K562 (cell line): Measurements from ENCODE around the gene TOR1AIP2. TPM values are rescaled to one million over a fixed set of nuclear protein-coding genes. Genes with fewer than 3 reads are reported as not detected.

Source experiments
- ATAC-seq: fragments of 200-7000 bp; cut with Tn5 transposase; 3 replicates; pipeline ENCODE4 v1.9.1; 2020; ENCODE audit warnings: moderate library complexity
- BruUV-seq: library from RNA; stranded (reverse); fragments of 400-500 nt; replicated peaks from 2 replicates; lab custom pipeline; 2021; lab: Mats Ljungman, UMichigan
- CTCF ChIA-PET: fragments of 300-600 bp; formaldehyde crosslinking; extraction: SDS; loops from one replicate; lab custom pipeline; 2021; ENCODE audit warnings: low intra/inter-chr PET ratio; lab: Yijun Ruan, JAX
- POLR2A ChIA-PET: fragments of 300-600, 350-650 bp; sonication (Branson Sonifier 250); formaldehyde crosslinking; extraction: SDS; loops from one replicate; lab custom pipeline; 2021; ENCODE audit warnings: antibody characterized with exemption, inconsistent platforms; lab: Yijun Ruan, JAX
- DNase-seq, 4 experiments: peaks; one replicate each; pipeline versions ENCODE4 v3.0.0 to v3.0.0-alpha.2; 2011 to 2018; ENCODE audit warnings: low spot score in 3 of 4, mixed read lengths in 3 of 4; ENCODE audit errors: extremely low read depth in 1 of 4
- FAIRE-seq: peaks from 2 replicates; lab custom pipeline; 2011; peaks lifted over from hg19 to GRCh38; lab: Jason Lieb, UNC
- H2AFZ ChIP-seq: 2 replicates; pipeline ENCODE4 v1.6.0; 2011; ENCODE audit warnings: low read depth, low read length, control low read depth, inconsistent platforms
- H3K27ac ChIP-seq: fragments of 200-600 bp; 3 replicates; pipeline ENCODE4 v1.8.0; 2011; ENCODE audit warnings: low read depth, mild to moderate bottlenecking, control low read depth, inconsistent platforms, low read length, moderate library complexity, mixed read lengths; ENCODE audit errors: extremely low read depth
- H3K27me3 ChIP-seq, 2 experiments: fragments of 300-600 bp in 1 of 2; 2 replicates in 1 of 2; 3 replicates in 1 of 2; pipeline versions ENCODE4 v1.6.0 to v1.8.0; 2011; ENCODE audit warnings: inconsistent platforms in 2 of 2, low read length in 2 of 2, mild to moderate bottlenecking in 1 of 2, mixed read lengths in 1 of 2, moderate library complexity in 1 of 2; ENCODE audit not compliant: control insufficient read depth in 2 of 2, insufficient read depth in 2 of 2
- H3K36me3 ChIP-seq: fragments of 300-600 bp; 3 replicates; pipeline ENCODE4 v1.8.0; 2011; ENCODE audit warnings: mild to moderate bottlenecking, low read length, inconsistent platforms; ENCODE audit not compliant: control insufficient read depth, insufficient read depth
- H3K4me1 ChIP-seq, 2 experiments: fragments of 200-600 bp in 1 of 2; replicated peaks in 1 of 2; 2 replicates in 1 of 2; 3 replicates in 1 of 2; pipeline versions ENCODE4 v1.5.1 to v1.8.0; 2011; ENCODE audit warnings: inconsistent platforms in 2 of 2, low read length in 2 of 2, mild to moderate bottlenecking in 1 of 2, mixed read lengths in 1 of 2, moderate library complexity in 1 of 2; ENCODE audit not compliant: control insufficient read depth in 2 of 2, insufficient read depth in 2 of 2
- H3K4me2 ChIP-seq: 2 replicates; pipeline ENCODE4 v1.6.1; 2011; ENCODE audit warnings: low read length, control low read depth, inconsistent platforms, mixed read lengths; ENCODE audit not compliant: insufficient read depth
- H3K4me3 ChIP-seq: fragments of 200-600 bp; sonication (generic), shearing (Covaris generic); 2 replicates; pipeline ENCODE4 v1.5.1; 2016; ENCODE audit warnings: control low read depth, inconsistent platforms
- H3K79me2 ChIP-seq: fragments of 200-600 bp; 3 replicates; pipeline ENCODE4 v1.8.0; 2011; ENCODE audit warnings: low read length, inconsistent platforms; ENCODE audit not compliant: control insufficient read depth, insufficient read depth
- H3K9ac ChIP-seq, 2 experiments: 2 replicates each; pipeline versions ENCODE4 v1.6.0 to v1.6.1; 2011; ENCODE audit warnings: low read depth in 2 of 2, low read length in 2 of 2, control low read depth in 1 of 2, inconsistent platforms in 1 of 2, mild to moderate bottlenecking in 1 of 2, mixed read lengths in 1 of 2; ENCODE audit not compliant: insufficient read depth in 1 of 2
- H3K9me1 ChIP-seq: one replicate; pipeline ENCODE4 v1.6.0; 2011; ENCODE audit warnings: inconsistent platforms, mild to moderate bottlenecking, low read length, moderate library complexity; ENCODE audit not compliant: control insufficient read depth, insufficient read depth
- H3K9me3 ChIP-seq: replicated peaks from 2 replicates; pipeline ENCODE4 v1.5.1; 2011; ENCODE audit warnings: low read depth, low read length, inconsistent platforms; ENCODE audit not compliant: control insufficient read depth, insufficient read depth
- H4K20me1 ChIP-seq: replicated peaks from 2 replicates; pipeline ENCODE4 v1.6.1; 2011; ENCODE audit warnings: low read length, inconsistent platforms, mixed read lengths; ENCODE audit not compliant: control insufficient read depth, insufficient read depth
- ELF1 ChIP-seq: fragments of 200-800 bp; sonication (Bioruptor generic); IDR thresholded peaks from 2 replicates; pipeline ENCODE4 v1.6.1; 2016; ENCODE audit warnings: missing genetic modification characterization, missing compliant biosample characterization
- NEUROD1 ChIP-seq: fragments of 150-350 bp; IDR thresholded peaks from 2 replicates; pipeline ENCODE4 v1.6.1; 2014; ENCODE audit warnings: borderline replicate concordance, low read length, low read depth; ENCODE audit not compliant: partially characterized antibody
- ZC3H4 ChIP-seq: sonication (generic); formaldehyde crosslinking; IDR thresholded peaks from 2 replicates; pipeline ENCODE4 v1.9.0; 2021; ENCODE audit warnings: missing genetic modification reagents, borderline replicate concordance
- ZNF12 ChIP-seq: sonication (generic); formaldehyde crosslinking; IDR thresholded peaks from 2 replicates; pipeline ENCODE4 v1.4.0; 2020; ENCODE audit warnings: mild to moderate bottlenecking, missing genetic modification reagents
- WGBS: fragments of 100-300 bp; shearing (Covaris generic); methylation state at CpG from one replicate; pipeline ENCODE4 v1.1.6; 2016; ENCODE audit warnings: low coverage, mixed read lengths; ENCODE audit not compliant: insufficient coverage; ENCODE audit errors: missing lambda C conversion rate; 5-methylcytosine and 5-hydroxymethylcytosine counted together
- in situ Hi-C: fragments of 300-500 bp; cut with MboI; formaldehyde crosslinking; loops from 4 replicates; pipeline ENCODE4 v1.15.0; 2018; ENCODE audit warnings: inconsistent platforms, mixed read lengths
- intact Hi-C: fragments of 100-400 bp; cut with micrococcal nuclease; formaldehyde crosslinking; loops from 2 replicates; pipeline ENCODE4 v1.14.2; 2022
- polyA plus RNA-seq, 8 experiments: library from polyadenylated mRNA; depleted of rRNA in 4 of 8; stranded (reverse) in 5 of 8; unstranded in 3 of 8; fragments of >200 nt; fragmentation: Nextera tagmentation in 2 of 8; fragmentation: Illumina TruSeq in 1 of 8; extraction: Ambion mirVana in 2 of 8; extraction: Trizol in 1 of 8; gene quantifications; 2 replicates each; pipeline versions ENCODE4 v1.2.1 to v1.2.3, GENCODE V29; 2011 to 2014; ENCODE audit warnings: inconsistent platforms in 1 of 8, missing spikeins in 1 of 8
- total RNA-seq, 7 experiments: library from RNA; depleted of rRNA in 6 of 7; stranded (reverse); fragments of >200 nt in 6 of 7; fragmentation: Illumina TruSeq in 2 of 7; extraction: Trizol in 2 of 7; gene quantifications; 2 replicates each; pipeline versions ENCODE4 v1.2.1 to v1.2.3, GENCODE V29; 2011 to 2021; ENCODE audit warnings: low replicate concordance in 1 of 7
- TF ChIP-seq, protein P1 (sequence below), 2 experiments: IDR thresholded peaks; 2 replicates each; pipeline ENCODE4 v1.6.1; 2011; ENCODE audit warnings: borderline replicate concordance in 1 of 2, control low read depth in 1 of 2, low read depth in 1 of 2, low read length in 1 of 2, mild to moderate bottlenecking in 1 of 2, mixed read lengths in 1 of 2, moderate library complexity in 1 of 2; ENCODE audit not compliant: insufficient read depth in 1 of 2, insufficient read length in 1 of 2, poor library complexity in 1 of 2, severe bottlenecking in 1 of 2; ENCODE audit errors: extremely low read depth in 1 of 2
- TF ChIP-seq, protein P2 (sequence below), 2 experiments: fragments of 450-650 bp in 1 of 2; sonication (generic) in 1 of 2; formaldehyde crosslinking in 1 of 2; IDR thresholded peaks; 2 replicates each; pipeline versions ENCODE4 v1.7.1 to v1.9.0; 2016 to 2022; ENCODE audit warnings: inconsistent platforms in 1 of 2, mild to moderate bottlenecking in 1 of 2, missing genetic modification reagents in 1 of 2

The TOR1AIP2 gene
- total and polyA plus RNA-seq, 9 of the 15 experiments (the other 6 are each of a cell fraction or from before 2014, with no cell fraction given), result 16.7 to 122 (median 41.4) TPM

DNA sequence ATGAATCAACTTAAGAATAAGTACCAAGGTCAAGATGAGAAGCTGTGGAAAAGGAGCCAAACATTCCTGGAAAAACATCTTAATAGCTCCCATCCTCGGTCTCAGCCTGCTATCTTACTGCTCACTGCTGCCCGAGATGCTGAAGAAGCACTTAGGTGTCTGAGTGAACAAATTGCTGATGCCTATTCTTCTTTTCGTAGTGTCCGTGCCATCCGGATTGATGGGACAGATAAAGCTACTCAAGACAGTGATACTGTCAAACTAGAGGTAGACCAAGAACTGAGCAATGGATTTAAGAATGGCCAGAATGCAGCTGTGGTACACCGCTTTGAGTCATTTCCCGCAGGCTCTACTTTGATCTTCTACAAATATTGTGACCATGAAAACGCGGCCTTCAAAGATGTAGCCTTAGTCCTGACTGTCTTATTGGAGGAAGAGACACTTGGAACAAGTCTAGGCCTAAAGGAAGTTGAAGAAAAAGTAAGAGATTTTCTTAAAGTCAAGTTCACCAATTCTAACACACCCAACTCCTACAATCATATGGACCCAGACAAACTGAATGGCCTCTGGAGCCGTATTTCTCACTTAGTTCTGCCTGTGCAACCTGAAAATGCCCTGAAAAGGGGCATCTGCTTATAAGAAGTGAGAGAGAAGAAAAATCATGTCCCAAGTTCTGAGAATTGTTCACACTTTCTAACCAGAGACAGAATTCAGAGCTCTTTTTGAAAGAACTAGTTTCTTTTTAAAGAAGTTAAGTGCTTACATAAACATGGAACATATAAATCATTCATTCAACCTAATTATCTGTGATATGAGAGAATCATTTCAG lies 40.2 kb upstream of the TOR1AIP2 start (continued):
- TF ChIP-seq NEUROD1, result no peak
- TF ChIP-seq, protein P1, sequence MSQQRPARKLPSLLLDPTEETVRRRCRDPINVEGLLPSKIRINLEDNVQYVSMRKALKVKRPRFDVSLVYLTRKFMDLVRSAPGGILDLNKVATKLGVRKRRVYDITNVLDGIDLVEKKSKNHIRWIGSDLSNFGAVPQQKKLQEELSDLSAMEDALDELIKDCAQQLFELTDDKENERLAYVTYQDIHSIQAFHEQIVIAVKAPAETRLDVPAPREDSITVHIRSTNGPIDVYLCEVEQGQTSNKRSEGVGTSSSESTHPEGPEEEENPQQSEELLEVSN (IDR thresholded peaks at IDR 0.05; ENCODE audit: borderline replicate concordance in 1 of 2, extremely low read depth in 1 of 2, insufficient read depth in 1 of 2, insufficient read length in 1 of 2, low read depth in 1 of 2, low read length in 1 of 2, poor library complexity in 1 of 2, severe bottlenecking in 1 of 2), result no peak
- TF ChIP-seq, all 486 proteins: peak for 0

DNA sequence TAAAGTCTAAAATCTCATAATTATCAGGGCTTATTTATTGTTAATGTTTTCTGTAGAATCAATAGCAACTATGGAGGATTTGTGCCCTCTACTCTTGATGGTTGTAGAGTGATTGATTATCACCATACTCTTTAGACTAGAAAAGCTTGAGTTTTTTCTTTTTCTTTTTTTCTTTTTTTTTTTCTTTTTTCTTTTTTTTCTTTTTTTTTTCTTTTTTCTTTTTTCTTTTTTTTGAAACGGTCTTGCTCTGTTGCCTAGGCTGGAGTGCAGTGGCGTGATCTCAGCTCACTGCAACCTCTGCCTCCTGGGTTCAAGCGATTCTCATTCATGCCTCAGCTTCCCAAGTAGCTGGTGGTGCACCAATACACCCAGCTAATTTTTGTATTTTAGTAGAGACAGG lies 34.2 kb upstream of the TOR1AIP2 start:
- no TSS peak for BruUV-seq
- DNase-seq, result no peak
- POLR2A ChIA-PET, result interaction anchor here (1.3 to 3.9 kb wide), 5 partner anchors 11 to 30 kb away, joined by 3 to 19 read pairs (median 6); partner anchors contain the start of gene TOR1AIP1
- no peaks in the 10 kb centered on the region for H3K4me1 ChIP-seq
- 79% methylated on average over 3 of the region's 3 CpGs for WGBS
- H4K20me1 ChIP-seq, result no peaks in the 10 kb centered on the region
- no peaks in the 10 kb centered on the region for H3K27me3 ChIP-seq
- CTCF ChIA-PET, result no interaction called here
- H3K4me2 ChIP-seq, result no peak overlapping the region
- no peak overlapping the region for H2AFZ ChIP-seq
- in situ Hi-C loops (no loop called here), intact Hi-C loops (no loop called here)
- no peak overlapping the region for H3K9ac ChIP-seq
- ATAC-seq, result no peak
- H3K4me3 ChIP-seq, result no peak overlapping the region
- peaks cover 62% of the 10 kb centered on the region; the same call in 2 of the 3 replicates for H3K36me3 ChIP-seq
- H3K79me2 ChIP-seq, result no peaks in the 10 kb centered on the region
- no peak overlapping the region for H3K27ac ChIP-seq
- FAIRE-seq, result no peak
- no peaks in the 10 kb centered on the region for H3K9me1 ChIP-seq
- no peaks in the 10 kb centered on the region for H3K9me3 ChIP-seq
- TF ChIP-seq, protein P2, sequence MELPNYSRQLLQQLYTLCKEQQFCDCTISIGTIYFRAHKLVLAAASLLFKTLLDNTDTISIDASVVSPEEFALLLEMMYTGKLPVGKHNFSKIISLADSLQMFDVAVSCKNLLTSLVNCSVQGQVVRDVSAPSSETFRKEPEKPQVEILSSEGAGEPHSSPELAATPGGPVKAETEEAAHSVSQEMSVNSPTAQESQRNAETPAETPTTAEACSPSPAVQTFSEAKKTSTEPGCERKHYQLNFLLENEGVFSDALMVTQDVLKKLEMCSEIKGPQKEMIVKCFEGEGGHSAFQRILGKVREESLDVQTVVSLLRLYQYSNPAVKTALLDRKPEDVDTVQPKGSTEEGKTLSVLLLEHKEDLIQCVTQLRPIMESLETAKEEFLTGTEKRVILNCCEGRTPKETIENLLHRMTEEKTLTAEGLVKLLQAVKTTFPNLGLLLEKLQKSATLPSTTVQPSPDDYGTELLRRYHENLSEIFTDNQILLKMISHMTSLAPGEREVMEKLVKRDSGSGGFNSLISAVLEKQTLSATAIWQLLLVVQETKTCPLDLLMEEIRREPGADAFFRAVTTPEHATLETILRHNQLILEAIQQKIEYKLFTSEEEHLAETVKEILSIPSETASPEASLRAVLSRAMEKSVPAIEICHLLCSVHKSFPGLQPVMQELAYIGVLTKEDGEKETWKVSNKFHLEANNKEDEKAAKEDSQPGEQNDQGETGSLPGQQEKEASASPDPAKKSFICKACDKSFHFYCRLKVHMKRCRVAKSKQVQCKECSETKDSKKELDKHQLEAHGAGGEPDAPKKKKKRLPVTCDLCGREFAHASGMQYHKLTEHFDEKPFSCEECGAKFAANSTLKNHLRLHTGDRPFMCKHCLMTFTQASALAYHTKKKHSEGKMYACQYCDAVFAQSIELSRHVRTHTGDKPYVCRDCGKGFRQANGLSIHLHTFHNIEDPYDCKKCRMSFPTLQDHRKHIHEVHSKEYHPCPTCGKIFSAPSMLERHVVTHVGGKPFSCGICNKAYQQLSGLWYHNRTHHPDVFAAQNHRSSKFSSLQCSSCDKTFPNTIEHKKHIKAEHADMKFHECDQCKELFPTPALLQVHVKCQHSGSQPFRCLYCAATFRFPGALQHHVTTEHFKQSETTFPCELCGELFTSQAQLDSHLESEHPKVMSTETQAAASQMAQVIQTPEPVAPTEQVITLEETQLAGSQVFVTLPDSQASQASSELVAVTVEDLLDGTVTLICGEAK (IDR thresholded peaks at IDR 0.05), result no peak
- TF ChIP-seq, protein P2 (CRISPR knock-in tag; IDR thresholded peaks at IDR 0.05), result no peak
- TF ChIP-seq ZNF12 (CRISPR knock-in tag) (no peak), ZC3H4 (CRISPR knock-in tag) (no peak), ELF1 (tag) (no peak)
